ENCODE data around the gene TARS3. TPM values are rescaled to one million over a fixed set of nuclear protein-coding genes. Genes with fewer than 3 reads are reported as not detected.
"Not testable (repeated sequence)": the region's sequence is repeated elsewhere in the genome, so short reads cannot be mapped to it uniquely, and the experiment has no call there.

The TARS3 gene
- total RNA-seq, 1 experiment from 2014 or later, result 5.7 TPM

GRCh38 chr15:101654624-101655337, 69.5 kb downstream of the TARS3 start:
- DNase-seq (ENCODE audit: low spot score), result not testable (repeated sequence)

GRCh38 chr15:101654171-101654570, 70.1 kb downstream of the TARS3 start:
- no peak for DNase-seq (ENCODE audit: low spot score)

- DNase-seq (ENCODE audit: low spot score), result no peak
Observed at GRCh38 chr15:101652786-101653430, 71.4 kb downstream of the TARS3 start.

- DNase-seq (ENCODE audit: low spot score), result peak; percentile 78
Observed at GRCh38 chr15:101652098-101652785, 72.0 kb downstream of the TARS3 start, which contains the start of gene TM2D3. TSS of gene TM2D3 (minus strand) at chr15:101652381. CDS start at chr15:101652361, 20 bp downstream.

- no peak for DNase-seq (ENCODE audit: low spot score)
Observed at GRCh38 chr15:101651554-101652097, 72.6 kb downstream of the TARS3 start.

- no peak for DNase-seq (ENCODE audit: low spot score)
Observed at GRCh38 chr15:101650145-101650544, 74.1 kb downstream of the TARS3 start.

GRCh38 chr15:101648356-101648755, 75.9 kb downstream of the TARS3 start:
- DNase-seq (ENCODE audit: low spot score), result no peak

- DNase-seq (ENCODE audit: low spot score), result no peak
Observed at GRCh38 chr15:101647251-101647650, 77.0 kb downstream of the TARS3 start.

- no peak for DNase-seq (ENCODE audit: low spot score)
Observed at GRCh38 chr15:101646672-101647071, 77.6 kb downstream of the TARS3 start.

GRCh38 chr15:101642361-101642760, 81.9 kb downstream of the TARS3 start:
- no peak for DNase-seq (ENCODE audit: low spot score)

GRCh38 chr15:101641894-101642293, 82.4 kb downstream of the TARS3 start:
- DNase-seq (ENCODE audit: low spot score), result no peak

- peak; percentile 55 for DNase-seq (ENCODE audit: low spot score)
Observed at GRCh38 chr15:101641129-101641764, 83.0 kb downstream of the TARS3 start.

- no peak for DNase-seq (ENCODE audit: low spot score)
Observed at GRCh38 chr15:101639667-101640066, 84.6 kb downstream of the TARS3 start.

- no peak for DNase-seq (ENCODE audit: low spot score)
Observed at GRCh38 chr15:101637919-101638318, 86.4 kb downstream of the TARS3 start.

- no peak for DNase-seq (ENCODE audit: low spot score)
Observed at GRCh38 chr15:101637516-101637915, 86.8 kb downstream of the TARS3 start.

- DNase-seq (ENCODE audit: low spot score), result no peak
Observed at GRCh38 chr15:101637038-101637437, 87.2 kb downstream of the TARS3 start.

- DNase-seq (ENCODE audit: low spot score), result no peak
Observed at GRCh38 chr15:101635944-101636727, 88.1 kb downstream of the TARS3 start.

GRCh38 chr15:101633356-101633755, 90.9 kb downstream of the TARS3 start:
- no peak for DNase-seq (ENCODE audit: low spot score)

GRCh38 chr15:101626729-101627128, 97.5 kb downstream of the TARS3 start:
- DNase-seq (ENCODE audit: low spot score), result not testable (repeated sequence)

- DNase-seq (ENCODE audit: low spot score), result no peak
Observed at GRCh38 chr15:101625980-101626379, 98.3 kb downstream of the TARS3 start.

GRCh38 chr15:101625184-101625583, 99.1 kb downstream of the TARS3 start:
- no peak for DNase-seq (ENCODE audit: low spot score)
